ENCODE data around the gene TP53.

TP53 gene

DNA sequence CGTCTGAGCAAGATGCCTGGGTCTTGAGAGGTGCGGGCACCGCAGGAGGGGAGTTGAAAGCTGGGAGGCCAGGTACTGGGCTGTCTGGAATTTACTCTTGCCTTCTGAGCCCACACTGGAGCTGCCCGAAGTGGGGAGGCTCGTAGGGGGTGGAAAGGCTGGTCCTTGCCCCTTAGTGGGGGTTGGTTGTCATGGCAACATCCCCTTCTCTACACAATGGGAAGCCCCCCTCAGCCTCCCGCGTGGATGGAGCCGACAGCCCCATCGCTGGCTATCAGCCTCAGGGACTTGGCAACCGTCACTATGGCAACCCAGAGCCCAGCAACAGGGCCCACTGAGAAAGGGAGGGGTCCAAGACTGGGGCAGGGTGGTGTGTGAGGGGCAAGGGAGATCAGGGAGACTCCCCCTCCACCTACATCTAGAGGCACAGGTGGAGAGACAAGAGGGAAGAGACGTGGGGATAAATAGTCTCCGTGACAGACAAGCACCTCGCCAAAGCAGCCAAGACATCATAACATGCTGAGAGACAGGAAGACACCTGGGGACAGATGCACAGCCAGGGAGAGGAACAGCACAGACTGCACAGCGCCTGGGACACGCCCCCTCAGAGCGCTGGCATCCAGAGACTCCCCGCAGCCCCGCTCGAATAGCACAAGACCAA lies 25.0 kb upstream of the TP53 start:
- no peak overlapping the region for H3K4me3 ChIP-seq (ENCODE audit: low read depth, low read length)
- DNase-seq (ENCODE audit: low read depth): no peak
- TF ChIP-seq CTCF (IDR thresholded peaks at IDR 0.05; ENCODE audit: insufficient read depth, low read depth, low read length, missing control alignments): no peak

- H3K4me3 ChIP-seq (ENCODE audit: low read depth, low read length): no peak overlapping the region
- DNase-seq (ENCODE audit: low read depth): no peak
- TF ChIP-seq CTCF (IDR thresholded peaks at IDR 0.05; ENCODE audit: insufficient read depth, low read depth, low read length, missing control alignments): peak; percentile 33
Observed at GRCh38 chr17:7711051-7711755, 23.9 kb upstream of the TP53 start.

DNA sequence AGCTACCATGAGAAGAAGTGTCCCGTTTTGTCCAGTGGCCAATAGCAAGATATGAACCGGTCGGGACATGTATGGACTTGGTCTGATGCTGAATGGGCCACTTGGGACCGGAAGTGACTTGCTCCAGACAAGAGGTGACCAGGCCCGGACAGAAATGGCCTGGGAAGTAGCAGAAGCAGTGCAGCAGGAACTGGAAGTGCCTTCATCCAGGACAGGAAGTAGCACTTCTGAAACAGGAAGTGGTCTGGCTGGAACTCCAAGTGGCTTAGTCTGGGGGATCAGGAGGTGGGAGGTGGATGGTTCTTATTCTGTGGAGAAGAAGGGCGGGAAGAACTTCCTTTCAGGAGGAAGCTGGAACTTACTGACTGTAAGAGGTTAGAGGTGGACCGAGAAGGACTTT lies 23.0 kb upstream of the TP53 start:
- TF ChIP-seq CTCF (IDR thresholded peaks at IDR 0.05; ENCODE audit: insufficient read depth, low read depth, low read length, missing control alignments): no peak
- no peak for DNase-seq (ENCODE audit: low read depth)
- H3K4me3 ChIP-seq (ENCODE audit: low read depth, low read length): no peak overlapping the region

- no peak for DNase-seq (ENCODE audit: low read depth)
- H3K4me3 ChIP-seq (ENCODE audit: low read depth, low read length): no peak overlapping the region
- no peak for TF ChIP-seq CTCF (IDR thresholded peaks at IDR 0.05; ENCODE audit: insufficient read depth, low read depth, low read length, missing control alignments)
Observed at GRCh38 chr17:7709031-7709430, 21.7 kb upstream of the TP53 start.

GRCh38 chr17:7707858-7708750 lies 20.8 kb upstream of the TP53 start:
- TF ChIP-seq CTCF (IDR thresholded peaks at IDR 0.05; ENCODE audit: insufficient read depth, low read depth, low read length, missing control alignments): no peak
- DNase-seq (ENCODE audit: low read depth): no peak

GRCh38 chr17:7707446-7707845 lies 20.2 kb upstream of the TP53 start:
- DNase-seq (ENCODE audit: low read depth): no peak
- no peak overlapping the region for H3K4me3 ChIP-seq (ENCODE audit: low read depth, low read length)
- TF ChIP-seq CTCF (IDR thresholded peaks at IDR 0.05; ENCODE audit: insufficient read depth, low read depth, low read length, missing control alignments): no peak

More at GRCh38 chr17:7707858-7708750, 20.8 kb upstream of the TP53 start:
- no peak overlapping the region for H3K4me3 ChIP-seq (ENCODE audit: low read depth, low read length)

Measured in GM12865 (cell line).